B cell (primary cell): ENCODE results near the gene SHISA7. TPM values are rescaled to one million over a fixed set of nuclear protein-coding genes. Genes with fewer than 3 reads are reported as not detected.
A peak's percentile ranks its signal among the peaks of the same experiment; 100 is the strongest.

Source experiments
- ATAC-seq: fragments of 200-7000 bp; cut with Tn5 transposase; one replicate; pipeline ENCODE4 v1.10.0; 2021; ENCODE audit warnings: low read depth, mild to moderate bottlenecking, moderate number of reproducible peaks, moderate library complexity
- CTCF ChIA-PET: fragments of 350-600 bp; sonication (Branson Sonifier 250); formaldehyde crosslinking; loops from one replicate; lab custom pipeline; 2021; ENCODE audit warnings: antibody characterized with exemption, inconsistent platforms; lab: Charles Lee
- POLR2A ChIA-PET: fragments of 350-600 bp; sonication (Branson Sonifier 250); formaldehyde crosslinking; loops from one replicate; lab custom pipeline; 2021; ENCODE audit warnings: antibody characterized with exemption; lab: Charles Lee
- DNase-seq: peaks from one replicate; pipeline ENCODE4 v3.0.0; 2013
- H2AFZ ChIP-seq: 2 replicates; pipeline ENCODE4 v1.6.1; 2012; ENCODE audit warnings: mild to moderate bottlenecking, low read depth, low read length; ENCODE audit not compliant: insufficient read depth, poor library complexity, severe bottlenecking
- H3K27ac ChIP-seq, 2 donors: 1 replicate in 1 of 2; 2 replicates in 1 of 2; pipeline ENCODE4 v1.5.1; 2012 to 2013; ENCODE audit warnings: low read length in 2 of 2, mild to moderate bottlenecking in 2 of 2, moderate library complexity in 1 of 2
- H3K27me3 ChIP-seq, 4 experiments: fragments of 200-600 bp in 1 of 4; sonication (generic) in 1 of 4; replicated peaks in 1 of 4; 1 replicate in 2 of 4; 2 replicates in 2 of 4; pipeline versions ENCODE4 v1.6.1 to v1.7.0; 2013 to 2016; ENCODE audit warnings: low read length in 3 of 4, mild to moderate bottlenecking in 2 of 4, mixed read lengths in 1 of 4, moderate library complexity in 1 of 4; ENCODE audit not compliant: insufficient read depth in 4 of 4, control insufficient read depth in 3 of 4; ENCODE audit errors: control extremely low read depth in 1 of 4
- H3K36me3 ChIP-seq, 2 experiments: replicated peaks in 1 of 2; 1 replicate in 1 of 2; 2 replicates in 1 of 2; pipeline versions ENCODE4 v1.6.1 to v1.7.1; 2013; ENCODE audit warnings: low read length in 1 of 2; ENCODE audit not compliant: insufficient read depth in 2 of 2, control insufficient read depth in 1 of 2; ENCODE audit errors: control extremely low read depth in 1 of 2, extremely low read depth in 1 of 2
- H3K4me1 ChIP-seq, 2 donors: fragments of 200-600 bp in 1 of 2; sonication (generic) in 1 of 2; 1 replicate in 1 of 2; 2 replicates in 1 of 2; pipeline versions ENCODE4 v1.5.1 to v1.6.1; 2013 to 2017; ENCODE audit warnings: low read length in 2 of 2; ENCODE audit not compliant: control insufficient read depth in 2 of 2, insufficient read depth in 2 of 2
- H3K4me2 ChIP-seq: replicated peaks from 2 replicates; pipeline ENCODE3; 2012; ENCODE audit warnings: mild to moderate bottlenecking, low read depth, low read length; ENCODE audit not compliant: poor library complexity, severe bottlenecking
- H3K4me3 ChIP-seq, 5 experiments: fragments of 200-600 bp in 1 of 5; sonication (generic) in 1 of 5; 1 replicate in 3 of 5; 2 replicates in 2 of 5; pipeline versions ENCODE4 v1.5.1 to v1.7.0; 2011 to 2016; ENCODE audit warnings: low read length in 4 of 5, mild to moderate bottlenecking in 4 of 5, low read depth in 2 of 5, control low read depth in 1 of 5, moderate library complexity in 1 of 5; ENCODE audit not compliant: insufficient read depth in 1 of 5; ENCODE audit errors: control extremely low read depth in 1 of 5, extremely low read depth in 1 of 5
- H3K79me2 ChIP-seq: fragments of 200-600 bp; sonication (generic); one replicate; pipeline ENCODE4 v1.6.0; 2016; ENCODE audit warnings: low read length; ENCODE audit not compliant: control insufficient read depth, insufficient read depth
- H3K9ac ChIP-seq: fragments of 200-600 bp; sonication (generic); 2 replicates; pipeline ENCODE4 v1.6.1; 2017; ENCODE audit warnings: mild to moderate bottlenecking, low read length, moderate library complexity
- H3K9me3 ChIP-seq, 3 donors: one replicate each; pipeline versions ENCODE4 v1.6.1 to v1.7.1; 2013; ENCODE audit warnings: low read length in 2 of 3; ENCODE audit not compliant: control insufficient read depth in 2 of 3, insufficient read depth in 1 of 3; ENCODE audit errors: control extremely low read depth in 1 of 3
- H4K20me1 ChIP-seq: 2 replicates; pipeline ENCODE4 v1.6.0; 2012; ENCODE audit warnings: mild to moderate bottlenecking, low read length; ENCODE audit not compliant: insufficient read depth, control insufficient read depth, poor library complexity, severe bottlenecking
- H3K27ac Mint-ChIP-seq: one replicate; pipeline ENCODE4 v1.8.0; 2021; ENCODE audit warnings: mixed read lengths
- H3K27me3 Mint-ChIP-seq: one replicate; pipeline ENCODE4 v1.8.0; 2021; ENCODE audit warnings: mixed read lengths
- H3K4me1 Mint-ChIP-seq: one replicate; pipeline ENCODE4 v1.8.0; 2021; ENCODE audit warnings: mixed read lengths
- H3K4me3 Mint-ChIP-seq: one replicate; pipeline ENCODE4 v1.8.0; 2021; ENCODE audit warnings: mixed read lengths
- H3K9me3 Mint-ChIP-seq: one replicate; pipeline ENCODE4 v1.8.0; 2022; ENCODE audit warnings: mixed read lengths; ENCODE audit not compliant: insufficient read depth
- CTCF ChIP-seq: fragments of 200-600 bp; IDR thresholded peaks from one replicate; pipeline ENCODE4 v1.8.0; 2022; ENCODE audit warnings: antibody characterized with exemption, mild to moderate bottlenecking
- EZH2 ChIP-seq: IDR thresholded peaks from 2 replicates; pipeline ENCODE4 v1.6.1; 2012; ENCODE audit warnings: borderline replicate concordance, low read depth, mild to moderate bottlenecking, moderate library complexity, low read length; ENCODE audit not compliant: insufficient read depth, poor library complexity, severe bottlenecking
- WGBS: methylation state at CpG from one replicate; pipeline ENCODE4 v1.1.5; 2013; ENCODE audit warnings: missing lambda C conversion rate; ENCODE audit not compliant: insufficient coverage; 5-methylcytosine and 5-hydroxymethylcytosine counted together
- intact Hi-C: fragments of 100-400 bp; cut with micrococcal nuclease; formaldehyde crosslinking; loops from one replicate; pipeline ENCODE4 v1.10.0; 2022
- polyA plus RNA-seq: library from polyadenylated mRNA; depleted of rRNA; stranded (reverse); fragments of >200 nt; gene quantifications from 2 replicates; pipeline ENCODE4 v1.2.3, GENCODE V29; 2012
- total RNA-seq, 2 donors: library from RNA; stranded (reverse); fragments of 120-200 nt in 1 of 2; gene quantifications; 1 replicate in 1 of 2; 2 replicates in 1 of 2; pipeline versions ENCODE4 v1.2.3 to v1.2.4, GENCODE V29; 2013 to 2022

Gene SHISA7
- total and polyA plus RNA-seq, 2 donors (not counting 1 experiment from before 2014, with no cell fraction given), result 0.06 TPM; not detected in 1

GRCh38 chr19:55467236-55468053 lies 24.3 kb upstream of the SHISA7 start:
- intact Hi-C loops, result loop anchor here (1.0 kb wide), 2 partner anchors 37 to 164 kb away; no protein-coding TSS in a partner anchor
- 35% methylated on average over 25 of the region's 29 CpGs for WGBS
- H3K4me2 ChIP-seq, result peak overlapping the region; percentile 53

More at GRCh38 chr19:55467236-55468053, 24.3 kb upstream of the SHISA7 start:
- CTCF ChIA-PET, result interaction anchor here (0.7 to 4.1 kb wide), 31 partner anchors 9 to 327 kb away, joined by 3 to 70 read pairs (median 5); partner anchors contain the start of genes CCDC106, FIZ1, PPP6R1 and SSC5D
- Mint-ChIP-seq H3K4me1 (peaks cover 6% of the 10 kb centered on the region), H3K27me3 (no peaks in the 10 kb centered on the region), H3K4me3 (no peak overlapping the region), H3K27ac (no peak overlapping the region), H3K9me3 (no peaks in the 10 kb centered on the region)
- Histone ChIP-seq H3K27me3 (no peaks in the 10 kb centered on the region), H4K20me1 (no peaks in the 10 kb centered on the region), H3K9me3 (no peaks in the 10 kb centered on the region), H3K9ac (no peak overlapping the region), H3K4me3 (no peak overlapping the region), H3K4me1 (peaks cover 4 to 7% of the 10 kb centered on the region in 2 donors), H3K36me3 (no peaks in the 10 kb centered on the region), H2AFZ (peak overlapping the region; percentile 62), H3K79me2 (no peaks in the 10 kb centered on the region), H3K27ac (no peak overlapping the region)
- TF ChIP-seq EZH2, result no peak
- TF ChIP-seq CTCF, result peak; percentile 99
- ATAC-seq, result peak; percentile 99
- POLR2A ChIA-PET, result interaction anchor here (0.9 to 1.6 kb wide), 3 partner anchors 9 to 157 kb away, joined by 5 to 10 read pairs (median 5); partner anchors contain the start of genes ZNF628 and ZNF784
- DNase-seq, result peak; percentile 79
